Renal pelvis (tissue), 4 donors: ENCODE results near the gene S100A4. TPM values are rescaled to one million over a fixed set of nuclear protein-coding genes. Genes with fewer than 3 reads are reported as not detected.

ENCODE experiments used
- DNase-seq: peaks from one replicate; pipeline ENCODE4 v3.0.0-alpha.2; 2013
- polyA plus RNA-seq, 3 donors: library from polyadenylated mRNA; unstranded; fragments of 120-200 nt; gene quantifications; one replicate each; pipeline ENCODE4 v1.2.1, GENCODE V29; 2013; ENCODE audit not compliant: insufficient read length in 3 of 3

The S100A4 gene
- polyA plus RNA-seq, 3 donors: 31.7 to 34.9 (median 31.7) TPM

DNA sequence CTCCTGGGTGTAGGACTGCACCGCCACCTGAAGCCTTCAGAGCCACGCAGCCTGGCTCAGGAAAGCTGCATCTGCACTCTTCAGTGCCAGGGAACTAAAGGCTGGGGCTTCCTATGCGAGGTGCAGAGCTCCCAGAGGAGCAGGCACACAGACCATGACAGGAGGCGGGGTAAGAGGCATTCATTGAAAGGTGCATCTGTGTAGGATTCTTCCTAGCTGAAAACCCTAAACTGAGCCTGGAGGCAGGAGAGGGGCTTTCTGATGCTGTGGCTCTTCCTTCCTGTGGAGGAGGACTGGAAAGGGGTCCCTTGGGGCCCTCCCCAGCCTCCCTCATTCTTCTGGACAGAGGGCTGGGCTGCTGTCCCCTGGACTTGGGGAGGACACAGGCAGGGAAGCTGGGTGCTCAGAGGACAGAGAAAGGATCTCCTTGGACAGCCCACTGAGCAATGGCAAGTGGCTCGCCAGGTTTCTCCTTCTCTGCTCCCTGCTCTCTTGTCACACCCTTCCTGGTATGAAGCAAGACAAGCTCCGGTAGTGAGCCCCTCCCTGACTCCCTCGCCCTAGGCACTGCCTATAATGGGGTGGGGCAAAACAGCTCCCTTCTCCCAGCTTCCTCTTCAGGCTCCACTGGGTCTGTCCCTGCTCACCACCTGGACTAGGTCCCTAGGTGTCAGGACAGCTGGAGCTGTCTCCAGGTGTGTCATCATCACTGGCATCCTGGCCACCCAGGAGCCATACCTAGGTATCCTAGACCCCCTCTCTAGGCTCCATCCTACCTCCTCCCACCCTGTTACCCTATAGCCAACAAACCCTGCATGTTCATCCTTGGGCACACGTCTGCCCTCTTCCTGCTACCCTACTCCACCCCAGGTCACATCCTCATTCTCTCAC lies 29.9 kb downstream of the S100A4 start:
- no peak for DNase-seq

DNA sequence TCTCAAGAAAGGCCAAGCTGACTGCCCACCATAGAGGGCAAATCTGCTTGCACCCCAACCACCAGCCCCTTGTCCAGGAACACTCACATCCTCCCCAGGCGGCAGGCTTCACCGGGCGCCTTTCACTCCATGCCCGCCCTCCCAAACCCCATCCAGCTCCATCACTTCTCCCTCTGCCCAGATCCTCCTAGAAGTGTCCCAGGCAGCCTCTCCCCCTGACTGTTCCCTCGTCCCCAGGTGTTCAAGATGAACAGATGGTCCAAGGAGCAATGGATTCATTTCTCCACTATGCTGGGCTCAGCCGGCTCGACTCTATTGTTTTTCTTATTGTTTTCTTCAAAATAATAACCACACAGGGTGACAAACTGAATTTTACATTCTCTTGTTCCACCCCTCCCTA lies 31.9 kb downstream of the S100A4 start:
- DNase-seq: no peak

- DNase-seq: no peak
Measured at GRCh38 chr1:153513023-153513422, 32.6 kb downstream of the S100A4 start.

DNA sequence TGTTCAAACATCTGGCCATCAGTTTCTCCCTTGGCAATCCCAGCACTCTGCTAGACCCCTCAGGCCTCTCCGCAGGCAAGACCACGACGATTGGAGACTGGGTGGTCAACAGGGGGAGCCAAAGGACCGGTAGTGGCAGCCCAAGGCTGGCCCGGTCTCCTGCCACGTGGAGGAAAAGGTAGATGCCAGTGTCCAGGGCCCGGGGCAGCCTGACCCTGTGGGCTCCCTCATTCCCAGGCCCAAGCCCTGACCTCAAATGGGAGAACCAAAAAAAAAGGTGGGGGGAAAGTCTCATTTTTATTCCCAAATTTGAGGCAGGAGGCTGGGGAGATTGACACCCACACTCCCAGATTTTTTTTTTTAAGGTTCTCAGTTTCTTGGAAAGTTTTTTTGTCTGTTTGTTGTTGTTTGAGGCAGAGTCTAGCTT lies 34.6 kb downstream of the S100A4 start:
- peak; percentile 69 for DNase-seq

- no peak for DNase-seq
Measured at GRCh38 chr1:153509729-153510354, 35.8 kb downstream of the S100A4 start.

- no peak for DNase-seq
Measured at GRCh38 chr1:153509036-153509435, 36.6 kb downstream of the S100A4 start.

DNA sequence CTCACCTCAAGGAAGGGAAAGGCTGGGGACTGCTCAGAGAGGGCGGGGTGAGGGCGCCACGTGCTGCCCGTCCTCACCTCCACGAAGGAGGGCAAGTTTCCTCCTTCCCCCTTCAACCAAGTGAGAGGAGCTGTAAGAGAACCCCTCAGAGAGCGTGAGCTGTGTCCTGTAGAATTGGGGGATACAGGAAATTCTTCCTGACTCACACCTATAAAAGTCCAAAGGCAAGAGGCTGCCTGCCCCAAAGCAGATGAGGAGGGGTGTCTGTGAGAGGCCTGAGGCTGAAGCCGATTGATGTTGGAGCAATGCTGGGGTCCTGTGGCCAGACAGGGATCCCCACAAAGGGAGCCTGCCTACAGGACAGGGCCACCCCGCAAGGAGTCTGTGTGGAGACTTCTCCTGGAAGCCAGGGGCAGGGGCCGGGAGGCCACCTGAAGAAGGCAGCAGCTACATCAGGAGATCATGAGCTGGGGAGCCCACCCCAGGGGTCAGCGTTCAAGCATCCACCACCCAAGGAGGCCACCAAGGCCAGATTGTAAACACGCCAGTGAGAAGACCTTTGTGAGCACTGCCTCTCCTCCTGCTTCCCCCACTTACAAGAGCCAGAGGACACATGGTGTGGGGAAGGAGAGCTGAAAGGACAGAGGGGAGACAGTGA lies 37.6 kb downstream of the S100A4 start:
- DNase-seq: no peak

DNA sequence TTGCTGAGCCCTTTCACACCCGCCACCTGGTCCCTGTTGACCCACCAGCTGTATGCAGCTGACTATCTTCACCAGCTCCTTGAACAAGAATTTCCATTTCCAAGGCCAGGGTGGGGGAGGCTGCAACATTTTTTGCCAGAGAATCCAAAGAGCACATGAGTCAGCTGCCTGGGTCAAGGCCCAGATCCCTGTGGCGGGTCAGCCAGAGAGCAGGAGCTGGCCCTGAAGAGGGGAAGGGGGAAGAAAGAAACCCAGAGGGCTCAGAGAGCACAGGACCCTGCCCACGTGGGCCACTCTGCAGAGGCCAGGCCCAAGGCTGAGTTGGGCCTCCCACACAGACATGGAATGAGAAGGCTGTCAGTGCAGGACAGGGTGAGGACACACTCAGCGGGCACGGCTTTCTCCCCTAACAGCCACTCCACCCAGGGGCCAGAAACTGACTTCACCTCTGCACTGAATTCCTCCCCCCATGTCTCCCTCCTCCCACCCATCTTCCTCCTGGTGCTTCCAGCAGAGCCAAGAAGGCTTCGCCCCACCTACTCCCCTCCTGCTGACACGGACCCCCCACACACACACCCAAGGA lies 38.7 kb downstream of the S100A4 start:
- peak; percentile 53 for DNase-seq

- DNase-seq: no peak
Measured at GRCh38 chr1:153506386-153506785, 39.2 kb downstream of the S100A4 start.

DNA sequence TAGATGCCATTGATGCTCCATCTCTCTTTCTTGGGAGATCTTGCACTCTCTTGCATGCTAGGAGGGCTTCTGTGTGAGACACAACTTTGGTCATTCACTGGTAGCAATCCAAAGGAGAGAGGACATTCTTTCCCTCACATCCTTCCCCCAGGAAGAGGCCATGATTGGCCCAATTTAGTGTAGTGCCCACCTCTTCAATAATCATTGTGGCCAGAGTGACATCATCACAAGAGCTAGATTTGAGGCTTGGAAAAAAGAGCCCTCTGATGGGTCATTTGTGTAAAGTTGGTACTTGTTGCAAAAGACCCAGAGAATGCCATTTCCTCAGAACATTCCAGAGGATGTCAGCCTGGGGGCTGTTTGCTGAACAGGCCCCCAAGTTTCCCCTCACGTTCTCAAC lies 40.0 kb downstream of the S100A4 start:
- DNase-seq: no peak

DNA sequence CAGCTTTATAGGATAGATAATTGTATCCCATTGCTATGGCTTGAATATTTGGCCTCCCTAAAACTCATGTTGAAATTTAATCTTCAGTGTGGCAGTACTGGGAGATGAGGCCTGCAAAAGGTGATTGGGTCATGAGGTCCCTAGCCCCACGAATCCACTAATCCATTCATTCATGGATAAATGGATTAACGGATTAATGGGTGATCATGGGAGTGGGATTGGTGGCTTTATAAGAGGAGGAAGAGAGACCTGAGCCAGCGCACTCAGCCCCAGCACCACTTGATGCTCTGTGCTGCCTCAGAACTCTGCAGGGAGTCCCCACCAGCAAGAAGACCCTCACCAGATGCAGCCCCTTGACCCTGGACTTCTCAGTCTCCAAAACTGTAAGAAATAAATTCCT lies 41.8 kb downstream of the S100A4 start:
- no peak for DNase-seq

- DNase-seq: no peak
Measured at GRCh38 chr1:153498746-153499145, 46.9 kb downstream of the S100A4 start.

GRCh38 chr1:153495536-153495935 lies 50.1 kb downstream of the S100A4 start:
- no peak for DNase-seq

DNA sequence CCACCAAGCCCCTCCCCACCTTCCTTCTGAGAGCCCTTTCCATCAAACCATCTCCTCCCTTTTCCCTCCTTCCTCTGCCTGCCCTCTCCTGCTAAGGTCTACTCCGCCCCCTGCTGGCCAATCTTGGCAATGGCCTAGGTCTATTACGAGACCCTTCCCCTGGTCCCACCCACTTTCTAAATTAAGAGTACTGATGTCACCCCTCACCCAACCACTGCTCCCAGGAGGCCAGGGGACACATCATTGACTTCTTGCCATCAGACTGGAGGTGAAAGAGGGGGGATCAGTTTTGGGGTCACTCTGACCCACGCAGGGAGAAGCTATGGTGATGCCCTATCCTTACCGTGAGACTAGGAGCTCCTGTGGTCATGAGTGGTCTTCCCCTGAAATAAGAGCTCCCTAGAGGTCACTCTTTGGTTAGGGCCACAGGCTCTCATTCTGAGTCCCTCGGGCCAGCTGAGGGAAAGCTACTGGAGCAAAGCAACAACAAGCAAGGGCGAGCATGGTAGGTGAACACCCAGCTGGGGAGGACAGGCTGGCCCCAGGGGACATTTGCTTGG lies 50.5 kb downstream of the S100A4 start:
- DNase-seq: peak; percentile 69

Other genes starting within 250 kb of the S100A4 start
- not detected for gene PGLYRP3, start 232.9 kb downstream of the S100A4 start, polyA plus RNA-seq
- gene PGLYRP4, start 197.0 kb downstream of the S100A4 start, polyA plus RNA-seq: not detected
- 10 to 100 TPM in 2 of 3 donors, 1 to 10 TPM in 1; 9.1 to 27.1 (median 20.4) TPM for gene S100A9, start 188.0 kb downstream of the S100A4 start, polyA plus RNA-seq
- gene S100A12, start 170.2 kb downstream of the S100A4 start, polyA plus RNA-seq: 1 to 10 TPM; 1.1 to 2.5 (median 1.6) TPM
- gene S100A8, start 154.7 kb downstream of the S100A4 start, polyA plus RNA-seq: 10 to 100 TPM in 2 of 3 donors, 1 to 10 TPM in 1; 5.3 to 17.8 (median 14.4) TPM
- not detected for gene S100A7A, start 129.3 kb downstream of the S100A4 start, polyA plus RNA-seq
- under 1 TPM in 1 of 3 donors, not detected in 2; 0.98 TPM for gene S100A7, start 85.2 kb downstream of the S100A4 start, polyA plus RNA-seq
- 100 to 1,000 TPM; 208 to 240 (median 221) TPM for gene S100A6, start 9.8 kb downstream of the S100A4 start, polyA plus RNA-seq
- gene S100A5, start 4.9 kb downstream of the S100A4 start, polyA plus RNA-seq: 1 to 10 TPM; 1.1 to 1.4 (median 1.2) TPM
- gene S100A3, start 3.5 kb upstream of the S100A4 start, polyA plus RNA-seq: under 1 TPM in 1 of 3 donors, not detected in 2; 0.19 TPM
- gene S100A2, start 20.0 kb upstream of the S100A4 start, polyA plus RNA-seq: 1 to 10 TPM; 5.8 to 7.9 (median 6.8) TPM
- 100 to 1,000 TPM; 108 to 123 (median 116) TPM for gene S100A16, start 67.3 kb upstream of the S100A4 start, polyA plus RNA-seq
- gene S100A14, start 70.5 kb upstream of the S100A4 start, polyA plus RNA-seq: 10 to 100 TPM; 17.2 to 19.6 (median 18.9) TPM
- gene S100A13, start 81.7 kb upstream of the S100A4 start, polyA plus RNA-seq: 100 to 1,000 TPM; 164 to 188 (median 168) TPM
- gene S100A1, start 82.6 kb upstream of the S100A4 start, polyA plus RNA-seq: 10 to 100 TPM; 21.0 to 29.1 (median 26.7) TPM
- 100 to 1,000 TPM; 118 to 155 (median 145) TPM for gene CHTOP, start 88.3 kb upstream of the S100A4 start, polyA plus RNA-seq
- 10 to 100 TPM; 55.1 to 57.5 (median 56.7) TPM for gene SNAPIN, start 112.9 kb upstream of the S100A4 start, polyA plus RNA-seq
- gene ILF2, start 125.2 kb upstream of the S100A4 start, polyA plus RNA-seq: 100 to 1,000 TPM; 263 to 318 (median 292) TPM
- 10 to 100 TPM; 72.5 to 77.7 (median 76.0) TPM for gene NPR1, start 132.9 kb upstream of the S100A4 start, polyA plus RNA-seq
- 100 to 1,000 TPM; 103 to 160 (median 134) TPM for gene INTS3, start 182.2 kb upstream of the S100A4 start, polyA plus RNA-seq
- 10 to 100 TPM; 36.4 to 44.4 (median 40.0) TPM for gene SLC27A3, start 229.6 kb upstream of the S100A4 start, polyA plus RNA-seq